Tibial nerve (tissue), 4 donors: ENCODE measurements around the gene IGF2R. TPM values are rescaled to one million over a fixed set of nuclear protein-coding genes. Genes with fewer than 3 reads are reported as not detected.

Experiments used
- DNase-seq, 2 donors: peaks; one replicate each; pipeline ENCODE4 v3.0.0-alpha.2; 2019; ENCODE audit warnings: low spot score in 2 of 2
- H3K27ac ChIP-seq, 4 donors: fragments of 200-600 bp; sonication (generic) in 3 of 4; one replicate each; pipeline ENCODE4 v1.5.1; 2017 to 2019; ENCODE audit warnings: mild to moderate bottlenecking in 1 of 4
- H3K27me3 ChIP-seq, 2 donors: fragments of 200-600 bp; sonication (generic) in 1 of 2; one replicate each; pipeline versions ENCODE4 v1.5.1 to v1.6.0; 2017 to 2019
- H3K36me3 ChIP-seq, 3 donors: fragments of 200-600 bp; sonication (generic); one replicate each; pipeline ENCODE4 v1.5.1; 2018 to 2019
- H3K4me1 ChIP-seq, 4 donors: fragments of 200-600 bp; sonication (generic) in 3 of 4; one replicate each; pipeline ENCODE4 v1.5.1; 2017 to 2019
- H3K4me3 ChIP-seq, 4 donors: fragments of 200-600 bp; sonication (generic) in 3 of 4; one replicate each; pipeline ENCODE4 v1.5.1; 2017 to 2019; ENCODE audit warnings: mild to moderate bottlenecking in 1 of 4, moderate library complexity in 1 of 4
- H3K9me3 ChIP-seq, 4 donors: fragments of 200-600 bp; sonication (generic) in 3 of 4; one replicate each; pipeline ENCODE4 v1.5.1; 2017 to 2019
- CTCF ChIP-seq, 5 experiments: fragments of 200-600 bp in 3 of 5; fragments of 450-650 bp in 2 of 5; sonication (generic) in 3 of 5; IDR thresholded peaks; one replicate each; pipeline ENCODE4 v1.5.1; 2016 to 2019; ENCODE audit warnings: antibody characterized with exemption in 5 of 5, mild to moderate bottlenecking in 3 of 5, moderate library complexity in 2 of 5
- EP300 ChIP-seq, 2 donors: sonication (generic); formaldehyde crosslinking; IDR thresholded peaks; one replicate each; pipeline ENCODE4 v1.6.1; 2017; ENCODE audit warnings: antibody characterized with exemption in 2 of 2, mild to moderate bottlenecking in 1 of 2
- POLR2A ChIP-seq, 2 donors: fragments of 450-650 bp; IDR thresholded peaks; one replicate each; pipeline ENCODE4 v1.6.1; 2017; ENCODE audit warnings: antibody characterized with exemption in 2 of 2, mild to moderate bottlenecking in 2 of 2, moderate library complexity in 2 of 2
- WGBS, 2 donors: methylation state at CpG; one replicate each; pipeline ENCODE4 v1.1.5; 2018; 5-methylcytosine and 5-hydroxymethylcytosine counted together
- total RNA-seq, 4 donors: library from RNA; depleted of rRNA; stranded (reverse); fragments of >200 nt; gene quantifications; one replicate each; pipeline ENCODE4 v1.1.0, GENCODE V29; 2016

Gene IGF2R
- total RNA-seq, 4 donors from 2014 or later = 60.1 to 81.3 (median 68.5) TPM

GRCh38 chr6:160035693-160036330, 66.9 kb downstream of the IGF2R start:
- WGBS, 2 donors = 90 to 93% methylated on average over 12 of the region's 12 CpGs
- Histone ChIP-seq H3K36me3 (peaks cover 0 to 64% (median 12%) of the 10 kb centered on the region in 3 donors), H3K27ac (peak overlapping the region in 3 of 4 donors; percentile 24 to 51 (median 45)), H3K27me3 (no peaks in the 10 kb centered on the region), H3K9me3 (no peaks in the 10 kb centered on the region), H3K4me3 (no peak overlapping the region), H3K4me1 (peaks cover 0 to 51% (median 7%) of the 10 kb centered on the region in 4 donors)
- no peak for TF ChIP-seq EP300 (IDR thresholded peaks at IDR 0.05)
- DNase-seq = no peak

GRCh38 chr6:160036331-160036695, 67.4 kb downstream of the IGF2R start:
- Histone ChIP-seq H3K4me1 (peaks cover 0 to 51% (median 5%) of the 10 kb centered on the region in 4 donors), H3K9me3 (no peaks in the 10 kb centered on the region), H3K36me3 (peaks cover 0 to 68% (median 14%) of the 10 kb centered on the region in 3 donors), H3K27ac (peak overlapping the region in 3 of 4 donors; percentile 24 to 51 (median 45)), H3K27me3 (no peaks in the 10 kb centered on the region), H3K4me3 (no peak overlapping the region)
- no peak for TF ChIP-seq EP300 (IDR thresholded peaks at IDR 0.05)
- no peak for TF ChIP-seq POLR2A (IDR thresholded peaks at IDR 0.05)
- no peak for TF ChIP-seq CTCF (IDR thresholded peaks at IDR 0.05)
- 68 to 69% methylated on average over 6 of the region's 6 CpGs for WGBS, 2 donors
- no peak for DNase-seq

GRCh38 chr6:160036790-160037206, 67.9 kb downstream of the IGF2R start:
- no peaks in the 10 kb centered on the region for H3K27me3 ChIP-seq
- 65 to 67% methylated on average over 4 of the region's 4 CpGs for WGBS, 2 donors
- peak overlapping the region in 2 of 4 donors; percentile 45 to 60 for H3K27ac ChIP-seq
- no peak overlapping the region for H3K4me3 ChIP-seq
- H3K4me1 ChIP-seq = peaks cover 0 to 51% (median 3%) of the 10 kb centered on the region in 4 donors
- DNase-seq = peak in 1 of 2 donors; percentile 41
- peaks cover 0 to 68% (median 14%) of the 10 kb centered on the region in 3 donors for H3K36me3 ChIP-seq
- TF ChIP-seq EP300 (IDR thresholded peaks at IDR 0.05) (peak in 1 of 2 donors; percentile 44), CTCF (IDR thresholded peaks at IDR 0.05) (no peak)
- H3K9me3 ChIP-seq = no peaks in the 10 kb centered on the region

GRCh38 chr6:160038479-160038878, 69.6 kb downstream of the IGF2R start:
- 84 to 86% methylated on average over 8 of the region's 8 CpGs for WGBS, 2 donors
- no peak overlapping the region for H3K4me3 ChIP-seq
- no peak for DNase-seq

GRCh38 chr6:160039441-160039840, 70.6 kb downstream of the IGF2R start:
- Histone ChIP-seq H3K27me3 (no peaks in the 10 kb centered on the region), H3K27ac (no peak overlapping the region), H3K4me3 (no peak overlapping the region), H3K36me3 (peaks cover 0 to 67% (median 9%) of the 10 kb centered on the region in 3 donors), H3K9me3 (no peaks in the 10 kb centered on the region), H3K4me1 (peaks cover 0 to 57% (median 6%) of the 10 kb centered on the region in 4 donors)
- DNase-seq = no peak
- TF ChIP-seq EP300 (IDR thresholded peaks at IDR 0.05) = no peak
- no peak for TF ChIP-seq CTCF (IDR thresholded peaks at IDR 0.05)
- no peak for TF ChIP-seq POLR2A (IDR thresholded peaks at IDR 0.05)
- 88% methylated on average over 5 of the region's 5 CpGs for WGBS, 2 donors

More at GRCh38 chr6:160038479-160038878, 69.6 kb downstream of the IGF2R start:
- H3K27ac ChIP-seq = no peak overlapping the region
- H3K4me1 ChIP-seq = peaks cover 0 to 62% (median 6%) of the 10 kb centered on the region in 4 donors
- H3K9me3 ChIP-seq = no peaks in the 10 kb centered on the region
- H3K36me3 ChIP-seq = peaks cover 0 to 68% (median 9%) of the 10 kb centered on the region in 3 donors
- TF ChIP-seq CTCF (IDR thresholded peaks at IDR 0.05) = no peak
- TF ChIP-seq POLR2A (IDR thresholded peaks at IDR 0.05) = no peak
- no peak for TF ChIP-seq EP300 (IDR thresholded peaks at IDR 0.05)
- H3K27me3 ChIP-seq = no peaks in the 10 kb centered on the region
